NCI-H345 (cell line): ENCODE data around the gene STK40.

Source experiments
- DNase-seq: peaks from one replicate; lab custom pipeline; 2025; lab: John Stamatoyannopoulos, UW

The STK40 gene

GRCh38 chr1:36343651-36344394, 41.9 kb downstream of the STK40 start:
- DNase-seq, result no peak

- DNase-seq, result no peak
Observed at GRCh38 chr1:36342426-36343185, 43.1 kb downstream of the STK40 start.

GRCh38 chr1:36341626-36342320, 44.0 kb downstream of the STK40 start:
- no peak for DNase-seq

GRCh38 chr1:36339615-36340014, 46.1 kb downstream of the STK40 start:
- no peak for DNase-seq

- no peak for DNase-seq
Observed at GRCh38 chr1:36339215-36339614, 46.5 kb downstream of the STK40 start.

GRCh38 chr1:36337830-36338229, 47.9 kb downstream of the STK40 start:
- no peak for DNase-seq

- no peak for DNase-seq
Observed at GRCh38 chr1:36330940-36331339, 54.8 kb downstream of the STK40 start.

GRCh38 chr1:36329817-36330216, 55.9 kb downstream of the STK40 start:
- DNase-seq, result no peak

- DNase-seq, result peak; percentile 42
Observed at GRCh38 chr1:36328713-36329112, 57.0 kb downstream of the STK40 start.

GRCh38 chr1:36328088-36328480, 57.6 kb downstream of the STK40 start:
- no peak for DNase-seq

GRCh38 chr1:36327421-36328087, 58.2 kb downstream of the STK40 start:
- no peak for DNase-seq

- DNase-seq, result peak; percentile 15
Observed at GRCh38 chr1:36326499-36326898, 59.2 kb downstream of the STK40 start.

- DNase-seq, result no peak
Observed at GRCh38 chr1:36324353-36324703, 61.4 kb downstream of the STK40 start.

- DNase-seq, result peak; percentile 36
Observed at GRCh38 chr1:36323636-36324352, 61.9 kb downstream of the STK40 start, which contains the start of gene EVA1B. Gene EVA1B (minus strand): TSS chr1:36323645. CDS start chr1:36323037, 608 bp downstream.

- no peak for DNase-seq
Observed at GRCh38 chr1:36322786-36323635, 62.7 kb downstream of the STK40 start.

GRCh38 chr1:36322041-36322785, 63.5 kb downstream of the STK40 start:
- no peak for DNase-seq

GRCh38 chr1:36321119-36321951, 64.4 kb downstream of the STK40 start:
- no peak for DNase-seq

GRCh38 chr1:36320767-36321118, 65.0 kb downstream of the STK40 start:
- DNase-seq, result no peak

- no peak for DNase-seq
Observed at GRCh38 chr1:36320291-36320761, 65.4 kb downstream of the STK40 start.
